AG04449 (cell line): ENCODE measurements around the gene CD226.

Experiments
- CTCF ChIA-PET: fragments of 350-600 bp; formaldehyde crosslinking; extraction: SDS; loops from one replicate; lab custom pipeline; 2021; ENCODE audit warnings: antibody characterized with exemption; lab: Yijun Ruan, JAX
- POLR2A ChIA-PET: fragments of 400-600, 350-600 bp; formaldehyde crosslinking; extraction: SDS; loops from one replicate; lab custom pipeline; 2020; ENCODE audit warnings: antibody characterized with exemption, inconsistent platforms; lab: Yijun Ruan, JAX
- DNase-seq: peaks from one replicate; pipeline ENCODE4 v3.0.0-alpha.2; 2010; ENCODE audit warnings: low read depth, low spot score
- H3K4me3 ChIP-seq: 2 replicates; pipeline ENCODE4 v1.5.1; 2011; ENCODE audit warnings: low read depth, mild to moderate bottlenecking, control low read depth, low read length
- CTCF ChIP-seq: IDR thresholded peaks from one replicate; pipeline ENCODE4 v1.5.1; 2011; ENCODE audit warnings: mild to moderate bottlenecking, moderate library complexity, low read length, control low read depth, inconsistent platforms; ENCODE audit not compliant: insufficient read depth; ENCODE audit errors: missing control alignments

CD226 gene

DNA sequence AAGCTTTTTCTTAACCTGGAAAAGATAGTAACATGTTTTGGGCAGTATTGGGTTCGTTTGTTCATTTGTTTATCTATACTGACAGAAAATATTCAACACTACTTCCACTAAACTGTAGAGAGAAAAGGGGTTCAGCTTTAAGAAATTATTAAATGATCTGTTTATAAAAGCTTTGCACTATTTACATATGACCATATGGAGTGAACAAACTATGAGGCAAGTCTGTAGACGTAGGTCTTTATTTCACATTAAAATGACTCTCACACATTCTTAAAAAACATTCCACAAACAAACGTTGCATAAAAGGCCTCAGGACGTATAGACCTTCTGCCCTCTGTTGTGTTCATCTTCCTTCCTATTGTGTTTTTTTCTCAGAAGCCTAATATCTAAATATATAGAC is 94.6 kb downstream of the CD226 start:
- no peak overlapping the region for H3K4me3 ChIP-seq
- ChIA-PET CTCF (no interaction called here), POLR2A (no interaction called here)
- DNase-seq, result no peak
- no peak for TF ChIP-seq CTCF

DNA sequence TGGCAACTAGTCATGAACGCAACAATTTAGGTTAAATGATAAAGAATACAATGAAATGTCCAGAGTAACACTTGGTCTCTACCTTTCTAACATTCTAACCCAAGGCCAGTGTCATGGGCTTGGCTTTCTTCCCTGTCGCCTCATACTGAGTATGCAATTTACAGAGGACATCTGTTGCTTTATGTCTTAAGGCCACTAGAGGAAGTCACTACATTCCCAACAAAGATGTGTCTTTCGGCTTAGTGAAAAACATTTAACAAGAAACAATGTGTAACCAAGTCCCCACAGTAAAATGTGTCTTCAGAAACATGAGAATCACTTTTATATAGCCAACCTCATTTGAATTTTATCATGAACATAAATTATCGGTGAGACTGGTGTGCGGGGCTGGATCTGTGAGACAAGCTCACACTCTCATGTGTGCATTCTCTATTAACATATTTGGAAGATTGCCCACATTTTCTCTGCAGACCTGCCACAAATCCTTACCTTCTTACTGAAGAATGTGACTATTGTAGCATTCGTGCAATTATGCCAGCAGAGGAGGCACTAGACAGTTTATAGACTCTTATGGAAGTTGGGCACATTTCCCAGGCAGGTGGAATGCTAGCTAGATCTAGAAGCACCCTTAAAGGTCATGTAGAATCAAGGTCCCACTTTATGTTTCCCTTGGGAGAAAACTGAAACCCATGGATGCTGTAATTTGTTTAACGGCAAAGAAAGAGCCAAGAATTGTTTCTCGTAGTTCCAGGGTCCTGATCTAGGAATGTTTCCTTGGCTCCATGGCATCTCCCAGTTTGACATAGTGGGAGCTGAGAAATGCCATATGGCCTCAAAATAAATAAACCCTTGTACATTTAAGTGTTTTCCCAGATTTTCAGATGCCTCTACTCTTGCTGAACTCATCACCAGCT is 101.8 kb downstream of the CD226 start:
- no peak for TF ChIP-seq CTCF
- no peak for DNase-seq
- POLR2A ChIA-PET, result no interaction called here
- H3K4me3 ChIP-seq, result no peak overlapping the region
- CTCF ChIA-PET, result no interaction called here

- DNase-seq, result no peak
- no peak overlapping the region for H3K4me3 ChIP-seq
- ChIA-PET CTCF (no interaction called here), POLR2A (no interaction called here)
- no peak for TF ChIP-seq CTCF
Measured at GRCh38 chr18:69844656-69845055, 103.0 kb downstream of the CD226 start.

- DNase-seq, result no peak
- ChIA-PET CTCF (interaction anchor here (1.4 kb wide), 1 partner anchor 243 kb away, joined by 3 read pairs; no protein-coding TSS in a partner anchor), POLR2A (interaction anchor here (0.8 kb wide), 1 partner anchor 145 kb away, joined by 4 read pairs; no protein-coding TSS in a partner anchor)
- H3K4me3 ChIP-seq, result no peak overlapping the region
- TF ChIP-seq CTCF, result no peak
Measured at GRCh38 chr18:69843015-69843414, 104.7 kb downstream of the CD226 start.

DNA sequence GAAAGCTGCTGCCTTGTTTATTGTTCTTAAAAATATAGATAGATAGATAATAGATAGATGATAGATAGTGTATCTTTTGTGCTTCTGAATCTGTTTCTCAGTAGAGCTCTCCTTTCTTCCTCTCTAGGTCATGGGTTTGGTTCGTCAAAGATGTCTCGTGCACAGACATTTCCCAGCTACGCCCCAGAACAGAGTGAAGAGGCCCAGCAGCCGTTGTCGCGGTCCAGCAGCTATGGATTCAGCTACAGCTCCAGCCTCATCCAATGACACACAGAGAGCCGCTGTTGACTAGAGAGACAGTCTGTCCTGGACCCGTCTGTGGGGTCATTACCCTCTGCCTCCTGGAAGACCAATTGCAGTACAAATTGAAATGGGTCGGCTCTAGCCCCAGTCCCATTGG is 106.6 kb downstream of the CD226 start:
- TF ChIP-seq CTCF, result no peak
- no peak overlapping the region for H3K4me3 ChIP-seq
- no peak for DNase-seq
- POLR2A ChIA-PET, result no interaction called here
- CTCF ChIA-PET, result no interaction called here

DNA sequence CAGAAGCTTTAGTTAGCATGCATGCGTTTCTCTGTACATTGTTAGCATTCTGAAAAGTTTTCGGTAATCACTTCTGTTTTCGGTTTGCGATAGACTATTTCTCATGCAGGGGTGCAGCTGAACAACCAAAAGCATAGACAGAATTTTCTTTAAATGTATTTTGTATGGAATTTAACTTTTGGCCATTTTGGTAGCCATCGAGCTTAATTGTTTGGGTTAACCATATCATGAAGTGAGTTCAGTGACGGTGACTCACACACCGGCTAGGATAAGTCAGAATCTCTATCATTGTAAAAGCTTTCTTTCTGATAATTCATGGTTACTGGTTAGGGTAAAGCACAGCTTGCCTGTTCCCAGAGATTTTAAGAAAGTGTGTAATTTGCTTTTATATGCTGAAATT is 107.2 kb downstream of the CD226 start:
- CTCF ChIA-PET, result no interaction called here
- POLR2A ChIA-PET, result no interaction called here

More for the DNA sequence above, 107.2 kb downstream of the CD226 start:
- H3K4me3 ChIP-seq, result no peak overlapping the region
- no peak for DNase-seq
- TF ChIP-seq CTCF, result no peak
